Measurements from ENCODE around the gene CDC20B.

CDC20B gene

DNA sequence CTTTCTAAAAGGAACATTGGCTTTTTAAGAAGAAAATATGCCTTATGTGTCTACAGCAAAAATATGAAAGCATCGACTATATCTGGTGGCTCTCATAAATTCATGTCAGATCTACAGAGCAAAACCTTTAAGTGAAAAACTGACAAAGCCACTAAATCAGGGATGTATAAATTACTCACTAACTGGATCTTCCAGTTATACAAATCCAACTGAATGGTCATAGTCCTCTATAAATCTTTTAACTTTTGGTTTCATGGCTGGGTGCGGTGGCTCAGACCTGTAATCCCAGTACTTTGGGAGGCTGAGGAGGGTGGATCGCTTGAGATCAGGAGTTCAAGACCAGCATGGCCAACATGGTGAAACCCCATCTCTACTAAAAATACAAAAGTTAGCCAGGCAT is 99.8 kb downstream of the CDC20B start:
- no peak for DNase-seq (ENCODE audit: low spot score in 2 of 2)
- H3K9me3 Mint-ChIP-seq: no peaks in the 10 kb centered on the region
- no peak for ATAC-seq (replicated peaks; ENCODE audit: extremely low read depth, poor library complexity, severe bottlenecking)
- H3K4me1 Mint-ChIP-seq: peaks cover 42% of the 10 kb centered on the region
- peaks cover 3% of the 10 kb centered on the region for H3K36me3 Mint-ChIP-seq (ENCODE audit: insufficient read depth)
- H3K27ac Mint-ChIP-seq (ENCODE audit: low read depth): peak overlapping the region; percentile 93
- H3K4me3 Mint-ChIP-seq: peak overlapping the region; percentile 53
- H3K27me3 Mint-ChIP-seq: no peaks in the 10 kb centered on the region

DNA sequence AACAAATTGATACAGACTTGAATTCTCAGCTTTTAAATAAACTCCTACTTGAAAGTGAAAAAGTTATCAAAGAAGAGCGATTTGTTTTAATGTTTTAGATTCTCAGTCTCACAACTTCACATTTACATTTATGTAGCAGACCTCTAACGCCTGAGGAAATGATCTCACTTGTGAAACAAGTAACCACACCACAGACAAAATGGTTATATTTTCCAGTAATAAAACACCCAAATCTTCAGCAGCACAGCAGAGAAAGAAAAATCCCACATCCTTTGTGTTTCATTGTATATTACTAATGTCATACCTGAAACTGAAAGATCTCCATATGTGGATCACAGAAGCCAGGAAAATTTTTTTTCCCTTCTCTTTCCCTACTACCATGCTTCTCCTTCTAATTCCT is 100.3 kb downstream of the CDC20B start:
- Mint-ChIP-seq H3K27ac (ENCODE audit: low read depth) (peak overlapping the region; percentile 93), H3K4me3 (peak overlapping the region; percentile 53), H3K36me3 (ENCODE audit: insufficient read depth) (peaks cover 3% of the 10 kb centered on the region), H3K4me1 (peaks cover 39% of the 10 kb centered on the region), H3K27me3 (no peaks in the 10 kb centered on the region), H3K9me3 (no peaks in the 10 kb centered on the region)
- ATAC-seq (replicated peaks; ENCODE audit: extremely low read depth, poor library complexity, severe bottlenecking): peak; percentile 94
- no peak for DNase-seq (ENCODE audit: low spot score in 2 of 2)

DNA sequence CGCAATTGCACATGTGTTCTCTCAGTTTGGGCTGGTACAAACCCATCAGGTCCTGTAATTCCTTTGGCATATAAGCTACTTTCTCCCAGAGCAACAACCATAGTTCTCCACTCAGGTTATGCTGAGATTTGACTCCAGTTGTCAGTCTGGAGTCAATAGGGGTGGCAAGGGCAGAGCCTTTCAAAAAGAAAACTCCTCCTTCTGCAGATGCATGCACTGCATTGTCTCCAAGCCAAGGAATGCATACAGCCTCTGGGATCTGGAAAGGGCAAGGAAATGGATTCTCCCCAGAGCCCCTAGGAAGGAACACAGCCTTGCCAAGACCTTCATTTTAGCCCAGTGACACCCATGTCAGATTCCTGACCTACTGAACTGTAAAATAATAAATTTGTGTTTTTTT is 101.6 kb downstream of the CDC20B start:
- peaks cover 50% of the 10 kb centered on the region for H3K4me1 Mint-ChIP-seq

DNA sequence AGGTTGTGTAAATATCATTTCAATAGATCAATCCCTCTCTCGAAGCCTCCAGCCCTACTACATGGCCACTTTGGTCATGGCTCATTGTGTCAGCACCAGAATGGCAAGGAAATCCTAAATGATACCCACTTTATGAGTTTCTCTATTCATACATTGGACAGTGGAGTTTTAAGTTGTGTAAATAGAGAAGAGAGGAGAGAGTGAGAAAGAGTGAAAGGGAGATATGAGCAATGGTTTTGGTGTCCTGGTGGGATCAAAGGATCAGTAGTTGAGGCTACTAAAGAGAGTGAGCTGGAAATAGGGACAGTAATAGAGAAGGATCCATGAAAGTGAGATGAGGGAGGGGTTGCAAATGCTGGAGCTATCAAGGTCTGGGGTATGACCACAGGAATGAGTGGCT is 102.0 kb downstream of the CDC20B start:
- no peak for ATAC-seq (replicated peaks; ENCODE audit: extremely low read depth, poor library complexity, severe bottlenecking)
- no peak for DNase-seq (ENCODE audit: low spot score in 2 of 2)
- H3K27me3 Mint-ChIP-seq: no peaks in the 10 kb centered on the region
- H3K27ac Mint-ChIP-seq (ENCODE audit: low read depth): no peak overlapping the region
- H3K36me3 Mint-ChIP-seq (ENCODE audit: insufficient read depth): peaks cover 3% of the 10 kb centered on the region
- no peaks in the 10 kb centered on the region for H3K9me3 Mint-ChIP-seq
- H3K4me1 Mint-ChIP-seq: peaks cover 55% of the 10 kb centered on the region
- H3K4me3 Mint-ChIP-seq: no peak overlapping the region

More for the DNA sequence above, 101.6 kb downstream of the CDC20B start:
- H3K36me3 Mint-ChIP-seq (ENCODE audit: insufficient read depth): peaks cover 3% of the 10 kb centered on the region
- no peaks in the 10 kb centered on the region for H3K9me3 Mint-ChIP-seq
- H3K27me3 Mint-ChIP-seq: no peaks in the 10 kb centered on the region
- DNase-seq (ENCODE audit: low spot score in 2 of 2) (no peak), ATAC-seq (replicated peaks; ENCODE audit: extremely low read depth, poor library complexity, severe bottlenecking) (no peak)
- no peak overlapping the region for H3K4me3 Mint-ChIP-seq
- H3K27ac Mint-ChIP-seq (ENCODE audit: low read depth): no peak overlapping the region

DNA sequence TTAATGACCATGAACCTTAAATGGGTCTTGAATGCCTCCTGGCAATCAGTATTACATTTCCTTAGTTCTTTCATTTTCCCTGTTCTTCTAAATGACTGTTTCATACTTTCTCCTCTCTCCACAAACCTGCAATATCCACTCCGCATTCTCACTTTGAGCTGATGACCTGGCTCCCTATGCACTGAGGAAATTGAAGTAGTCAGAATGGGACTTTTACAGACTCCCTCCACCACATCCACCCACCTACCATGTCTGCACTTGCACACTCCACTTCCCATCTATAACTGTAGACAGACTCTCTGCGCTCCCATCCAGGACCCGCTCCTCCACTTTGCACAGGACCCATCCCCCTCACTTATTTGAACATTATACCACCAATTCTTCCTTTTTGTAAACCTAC is 106.7 kb downstream of the CDC20B start:
- peaks cover 10% of the 10 kb centered on the region for H3K36me3 Mint-ChIP-seq (ENCODE audit: insufficient read depth)
- H3K4me1 Mint-ChIP-seq: peaks cover 61% of the 10 kb centered on the region
- no peak for DNase-seq (ENCODE audit: low spot score in 2 of 2)
- no peak overlapping the region for H3K4me3 Mint-ChIP-seq
- no peak overlapping the region for H3K27ac Mint-ChIP-seq (ENCODE audit: low read depth)
- H3K9me3 Mint-ChIP-seq: no peaks in the 10 kb centered on the region
- no peak for ATAC-seq (replicated peaks; ENCODE audit: extremely low read depth, poor library complexity, severe bottlenecking)
- H3K27me3 Mint-ChIP-seq: no peaks in the 10 kb centered on the region

DNA sequence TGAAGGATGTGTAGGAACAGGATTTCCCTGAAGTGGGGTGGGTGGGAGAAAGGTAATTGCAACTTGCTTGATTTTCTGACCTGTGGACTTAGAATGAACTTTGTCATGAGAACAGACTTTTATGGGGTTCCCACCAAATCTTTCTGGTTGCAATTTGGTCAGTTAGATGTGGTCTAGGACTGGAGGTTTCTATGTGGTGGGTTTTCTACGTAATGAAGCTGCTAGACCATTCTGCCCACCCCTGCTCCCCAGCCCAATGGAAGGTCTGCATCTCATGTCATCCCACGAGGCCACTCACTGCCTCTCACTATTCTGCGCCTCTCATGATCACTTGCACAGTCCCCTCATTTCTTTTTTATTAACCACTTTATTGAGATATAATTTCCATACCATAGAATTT is 108.5 kb downstream of the CDC20B start:
- DNase-seq (ENCODE audit: low spot score in 2 of 2) (no peak), ATAC-seq (replicated peaks; ENCODE audit: extremely low read depth, poor library complexity, severe bottlenecking) (no peak)
- Mint-ChIP-seq H3K27ac (ENCODE audit: low read depth) (peak overlapping the region; percentile 10), H3K4me1 (peaks cover 64% of the 10 kb centered on the region), H3K27me3 (no peaks in the 10 kb centered on the region), H3K36me3 (ENCODE audit: insufficient read depth) (peaks cover 9% of the 10 kb centered on the region), H3K4me3 (no peak overlapping the region), H3K9me3 (no peaks in the 10 kb centered on the region)

DNA sequence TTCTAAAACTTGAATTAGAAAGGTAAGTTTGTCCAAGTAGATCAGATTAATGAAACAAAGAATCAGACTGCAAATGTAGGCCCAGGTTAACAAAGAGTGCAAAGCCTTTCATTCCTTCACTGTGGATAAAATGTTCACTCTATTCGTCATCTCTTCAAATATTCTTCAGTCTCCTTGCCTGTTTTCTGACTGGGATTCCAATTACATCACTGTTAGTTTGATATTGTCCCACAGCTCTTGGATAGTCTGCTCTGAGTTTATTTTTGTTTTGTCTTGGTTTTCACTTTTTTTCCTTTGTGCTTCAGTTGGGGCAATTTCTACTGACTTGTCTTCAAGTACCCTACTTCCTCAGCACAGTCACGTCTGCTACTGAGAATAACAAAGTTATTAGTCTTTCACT is 109.1 kb downstream of the CDC20B start:
- no peaks in the 10 kb centered on the region for H3K27me3 Mint-ChIP-seq
- H3K27ac Mint-ChIP-seq (ENCODE audit: low read depth): peak overlapping the region; percentile 10
- DNase-seq (ENCODE audit: low spot score in 2 of 2) (no peak), ATAC-seq (replicated peaks; ENCODE audit: extremely low read depth, poor library complexity, severe bottlenecking) (no peak)
- peaks cover 7% of the 10 kb centered on the region for H3K36me3 Mint-ChIP-seq (ENCODE audit: insufficient read depth)
- peaks cover 60% of the 10 kb centered on the region for H3K4me1 Mint-ChIP-seq
- H3K4me3 Mint-ChIP-seq: peak overlapping the region; percentile 40
- H3K9me3 Mint-ChIP-seq: no peaks in the 10 kb centered on the region

DNA sequence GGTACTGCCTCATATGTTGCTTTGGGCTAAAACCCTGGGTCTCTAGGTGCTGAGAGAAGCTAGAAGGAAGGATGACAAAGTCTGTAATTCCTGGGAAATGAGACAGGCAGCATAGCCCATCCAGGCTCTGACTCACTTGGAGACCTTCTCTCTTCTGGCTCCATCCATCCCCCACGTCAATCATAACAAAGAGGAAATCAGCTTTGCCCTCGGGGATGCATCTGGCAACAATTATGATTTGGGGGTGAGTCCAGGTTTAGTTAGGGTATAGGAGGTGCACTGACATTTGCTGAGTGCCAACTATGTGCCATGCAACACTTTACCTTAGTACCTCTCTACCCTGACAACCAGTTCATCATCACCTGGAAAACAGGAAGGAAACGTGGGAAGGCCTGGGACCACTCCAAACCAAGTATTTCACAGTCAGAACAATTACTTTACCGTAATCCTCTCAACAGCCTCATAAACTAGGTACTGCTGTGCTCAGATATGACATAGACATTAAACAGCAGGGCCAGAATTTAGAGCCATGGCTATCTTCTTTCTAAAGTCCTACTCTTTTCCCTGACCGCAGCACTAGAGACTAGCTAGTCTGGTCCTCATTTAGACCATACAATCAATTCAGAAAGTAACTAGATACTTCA is 109.6 kb downstream of the CDC20B start:
- DNase-seq (ENCODE audit: low spot score in 2 of 2): no peak
- Mint-ChIP-seq H3K27me3 (no peaks in the 10 kb centered on the region), H3K27ac (ENCODE audit: low read depth) (peak overlapping the region; percentile 10), H3K9me3 (no peaks in the 10 kb centered on the region), H3K4me3 (peak overlapping the region; percentile 85), H3K4me1 (peaks cover 60% of the 10 kb centered on the region), H3K36me3 (ENCODE audit: insufficient read depth) (peaks cover 7% of the 10 kb centered on the region)
- no peak for ATAC-seq (replicated peaks; ENCODE audit: extremely low read depth, poor library complexity, severe bottlenecking)

Data from central memory CD8-positive, alpha-beta T cell (primary cell).